ENCODE measurements around the gene LEKR1.
"Not testable (repeated sequence)": the region's sequence is repeated elsewhere in the genome, so short reads cannot be mapped to it uniquely, and the experiment has no call there.

The LEKR1 gene

DNA sequence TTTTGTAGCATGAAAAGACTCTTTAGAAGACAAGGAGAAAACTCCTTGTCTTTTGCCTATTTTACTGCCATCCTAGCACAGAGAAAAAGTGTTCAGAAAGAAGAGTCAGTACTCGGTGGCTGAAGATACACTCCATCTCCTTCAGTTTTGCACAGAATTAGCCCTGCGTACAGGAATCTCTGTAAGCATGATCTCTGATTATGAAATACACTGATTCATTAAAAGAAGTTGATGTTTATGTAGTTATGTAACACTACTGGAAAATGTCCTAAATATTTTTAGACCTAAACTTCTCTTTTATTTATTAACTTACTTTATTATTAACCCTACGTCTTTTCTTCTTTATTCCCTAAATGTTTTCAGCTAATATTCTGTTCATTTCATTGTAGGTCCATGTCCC, 138.4 kb downstream of the LEKR1 start:
- DNase-seq, result no peak
- intact Hi-C loops (cut with DNase I), result no loop called here

DNA sequence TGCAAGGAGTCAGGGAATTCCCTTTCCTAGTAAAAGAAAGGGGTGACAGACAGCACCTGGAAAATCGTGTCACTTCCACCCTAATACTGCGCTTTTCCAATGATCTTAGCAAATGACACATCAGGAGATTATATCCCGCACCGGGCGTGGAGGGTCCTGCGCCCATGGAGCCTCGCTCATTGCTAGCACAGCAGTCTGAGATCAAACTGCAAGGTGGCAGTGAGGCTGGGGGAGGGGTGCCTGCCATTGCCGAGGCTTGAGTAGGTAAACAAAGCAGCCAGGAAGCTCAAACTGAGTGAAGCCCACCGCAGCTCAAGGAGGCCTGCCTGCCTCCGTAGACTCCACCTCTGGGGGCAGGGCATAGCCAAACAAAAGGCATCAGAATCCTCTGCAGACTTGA, 140.2 kb downstream of the LEKR1 start:
- intact Hi-C loops (cut with DNase I), result not testable (repeated sequence)
- peak in 1 of 10 donors; percentile 63 for DNase-seq

DNA sequence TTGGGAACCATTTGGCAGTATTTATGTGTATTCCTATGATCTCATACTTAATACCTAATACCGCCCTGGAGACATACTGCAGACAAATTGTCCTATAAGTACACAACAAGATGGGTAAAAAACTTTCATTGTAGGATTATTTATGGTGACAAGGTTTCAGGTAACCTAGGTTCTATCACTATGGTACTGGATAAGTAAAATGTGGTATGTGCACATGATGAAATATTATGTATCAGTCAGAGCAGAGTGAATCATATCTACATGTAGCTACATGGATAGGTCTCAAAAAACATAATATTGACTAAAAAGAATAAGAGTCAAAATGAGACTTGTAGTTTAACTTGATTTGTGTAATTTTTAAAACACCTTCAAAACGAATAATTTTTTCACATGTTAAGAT, 147.8 kb downstream of the LEKR1 start:
- intact Hi-C loops (cut with DNase I), result no loop called here

DNA sequence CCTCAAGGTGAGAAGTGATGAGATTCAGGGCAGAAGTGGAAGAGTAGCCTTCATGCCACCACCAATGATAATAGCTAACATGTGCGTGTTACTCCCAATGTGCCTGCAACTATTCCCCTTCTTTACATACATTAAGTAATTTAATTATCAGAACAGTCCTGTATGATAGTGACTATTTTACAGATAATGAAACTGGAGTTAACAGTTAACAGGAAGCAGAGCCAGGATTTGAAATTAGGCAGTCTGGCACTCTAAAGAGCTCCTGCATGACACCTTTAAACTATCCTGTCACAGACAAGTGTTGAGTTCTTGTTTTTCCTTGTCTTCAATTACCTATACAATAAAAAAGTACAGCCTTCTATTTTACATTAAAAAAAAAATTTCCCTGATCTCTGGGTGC, 148.8 kb downstream of the LEKR1 start:
- intact Hi-C loops (cut with DNase I), result no loop called here

More for the DNA sequence above, 147.8 kb downstream of the LEKR1 start:
- no peak for DNase-seq

DNA sequence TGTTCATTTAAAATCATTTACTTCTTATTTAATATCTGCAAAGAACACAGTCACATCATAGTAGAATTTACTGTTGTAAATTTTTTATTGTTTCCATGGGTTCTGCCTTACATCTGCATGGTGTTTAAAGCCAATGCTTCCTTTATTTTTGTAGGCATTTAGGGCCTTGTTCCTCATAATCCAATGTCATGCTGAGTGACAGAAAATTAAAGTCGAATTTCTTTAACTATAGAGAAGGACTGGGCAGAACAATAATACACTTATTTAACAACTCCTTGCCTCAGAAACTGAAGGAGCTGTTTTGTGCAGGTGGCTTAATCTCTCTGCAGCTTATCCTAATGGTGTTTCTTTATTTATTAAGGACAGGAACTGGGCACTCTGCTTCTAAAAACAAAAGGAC, 149.6 kb downstream of the LEKR1 start:
- no peak for DNase-seq
- intact Hi-C loops (cut with DNase I), result no loop called here

More for the DNA sequence above, 148.8 kb downstream of the LEKR1 start:
- no peak for DNase-seq

DNA sequence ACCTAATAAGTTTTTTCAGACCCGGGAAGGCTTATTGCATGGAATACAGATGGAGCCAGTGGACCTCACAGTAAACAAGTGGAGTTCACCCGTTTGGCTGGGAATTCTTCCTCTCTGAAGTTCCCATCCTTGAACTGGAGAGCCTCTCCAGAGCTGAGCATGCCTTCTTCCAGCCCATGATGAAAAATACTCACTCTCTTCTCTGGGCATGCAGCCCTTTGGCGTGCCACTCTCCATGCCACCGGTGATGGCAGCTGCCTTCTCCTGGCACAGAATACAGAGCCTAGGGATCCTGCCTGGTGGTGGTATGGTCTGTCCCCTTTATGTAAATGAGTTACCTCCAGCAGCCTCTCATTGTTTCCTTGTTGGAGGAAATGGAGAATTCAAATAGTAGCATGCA, 150.8 kb downstream of the LEKR1 start:
- DNase-seq, result no peak
- intact Hi-C loops (cut with DNase I), result no loop called here

DNA sequence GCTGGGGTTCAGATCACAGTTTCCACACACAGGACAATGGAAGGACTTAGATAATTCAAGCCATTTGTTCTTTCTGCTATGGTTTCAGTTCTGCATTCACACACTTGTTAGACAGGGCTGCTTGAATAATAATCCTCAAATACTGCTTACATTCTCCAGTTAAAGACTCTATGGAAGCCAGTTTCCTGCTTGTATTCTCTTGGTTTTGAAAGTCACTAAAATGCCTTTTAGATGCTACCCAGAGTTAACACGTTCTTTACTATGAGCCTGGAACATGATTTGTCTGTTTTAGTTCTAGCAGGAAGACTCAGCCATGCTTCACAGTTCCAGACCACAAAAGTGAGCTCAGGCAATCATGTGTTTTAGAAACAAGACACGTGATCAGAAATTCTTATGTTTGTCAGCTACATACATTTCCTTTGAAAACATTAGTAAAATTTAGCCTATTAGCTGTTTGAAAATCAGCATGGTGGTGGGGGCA, 152.4 kb downstream of the LEKR1 start:
- intact Hi-C loops (cut with DNase I), result no loop called here
- DNase-seq, result no peak

DNA sequence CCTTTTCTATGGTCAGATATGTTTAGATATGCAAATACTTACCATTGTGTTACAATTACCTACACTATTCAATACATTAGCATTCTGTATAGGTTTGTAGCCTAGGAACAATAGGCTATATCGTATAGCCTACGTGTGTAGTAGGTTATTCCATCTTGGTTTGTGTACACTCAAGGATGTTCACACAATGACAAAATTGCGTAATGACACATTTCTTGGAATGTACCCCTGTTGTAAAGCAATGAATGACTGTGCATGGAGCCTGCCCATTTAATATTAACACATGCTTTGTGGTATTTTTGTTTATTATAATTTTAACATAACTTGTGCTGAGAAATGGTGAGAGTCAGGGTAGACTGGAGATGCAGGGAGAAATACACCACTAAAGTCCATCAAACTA, 154.9 kb downstream of the LEKR1 start:
- no peak for DNase-seq
- intact Hi-C loops (cut with DNase I), result no loop called here

DNA sequence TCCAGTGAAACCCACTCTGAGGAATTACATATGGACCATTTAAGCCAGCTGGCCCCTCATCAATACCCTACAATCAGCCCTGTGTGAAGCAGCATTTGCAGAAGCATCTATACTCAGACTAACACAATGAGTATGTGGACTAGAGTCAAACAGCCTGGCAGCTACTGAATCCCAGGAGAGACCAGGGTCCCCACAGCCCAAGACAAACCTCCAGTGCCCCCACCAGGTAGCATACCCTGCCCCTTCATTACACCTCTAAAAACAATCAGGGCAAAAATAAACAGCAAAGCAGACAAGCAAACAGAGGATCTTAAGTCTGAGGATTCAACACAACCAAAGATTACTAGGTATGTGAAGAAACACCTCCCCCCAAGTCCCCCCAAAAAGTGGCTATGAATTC, 157.4 kb downstream of the LEKR1 start:
- no peak for DNase-seq
- intact Hi-C loops (cut with DNase I), result no loop called here

DNA sequence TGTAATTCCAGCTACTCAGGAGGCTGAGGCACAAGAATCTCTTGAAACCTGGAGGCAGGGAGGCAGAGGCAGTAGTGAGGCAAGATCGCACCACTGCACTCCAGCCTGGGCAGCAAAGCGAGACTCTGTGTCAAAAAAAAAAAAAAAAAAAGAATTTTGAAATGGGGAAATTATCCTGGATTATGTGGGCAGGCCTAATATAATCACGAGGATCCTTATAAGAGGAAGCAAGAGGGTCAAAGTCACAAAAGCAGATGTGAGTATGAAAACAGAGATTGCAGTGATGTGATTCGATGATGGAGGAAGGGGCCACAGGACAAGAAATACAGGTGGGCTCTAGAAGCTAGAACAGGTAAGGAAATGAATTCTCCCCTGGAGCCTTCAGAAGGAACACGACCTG, 159.6 kb downstream of the LEKR1 start:
- intact Hi-C loops (cut with DNase I), result no loop called here
- no peak for DNase-seq

DNA sequence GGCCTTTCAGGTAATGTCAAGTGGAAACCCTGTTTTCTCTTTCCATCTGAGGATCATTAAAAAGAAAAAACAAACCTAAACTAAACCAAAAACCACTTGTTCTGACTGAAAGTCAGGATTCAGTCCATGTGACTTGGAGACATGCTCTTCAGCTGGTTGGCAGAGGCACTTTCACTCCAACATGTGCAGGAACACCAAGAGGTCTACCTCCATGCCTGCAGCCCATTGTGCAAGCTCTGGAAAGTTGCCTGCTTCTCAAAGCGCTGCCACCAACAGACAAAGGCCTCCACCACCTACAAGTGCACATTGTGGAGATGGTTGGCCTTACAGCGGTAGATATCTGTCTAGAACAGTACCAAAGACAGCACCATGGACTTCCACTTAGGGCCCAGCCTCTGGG, 161.8 kb downstream of the LEKR1 start:
- no peak for DNase-seq
- intact Hi-C loops (cut with DNase I), result no loop called here

DNA sequence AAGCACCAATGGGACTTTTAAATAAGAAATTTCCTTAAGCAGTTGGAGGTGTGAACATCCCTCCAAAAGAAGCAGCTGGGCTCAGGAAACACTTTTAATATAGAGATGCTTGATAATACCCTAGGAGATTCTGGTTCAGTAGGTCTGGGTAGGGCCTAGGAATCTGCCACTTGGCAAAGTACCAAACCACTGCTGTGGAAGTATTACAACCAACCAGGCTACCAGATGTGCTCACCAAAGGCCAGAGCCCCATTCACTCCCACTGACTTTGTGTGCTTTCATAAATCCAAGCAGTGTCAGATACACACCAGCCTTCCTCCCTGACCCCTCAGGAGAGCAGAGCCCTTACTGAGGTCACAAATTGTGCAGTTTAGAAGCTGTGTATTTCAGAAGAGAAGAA, 171.2 kb downstream of the LEKR1 start:
- no peak for DNase-seq
- intact Hi-C loops (cut with DNase I), result no loop called here

DNA sequence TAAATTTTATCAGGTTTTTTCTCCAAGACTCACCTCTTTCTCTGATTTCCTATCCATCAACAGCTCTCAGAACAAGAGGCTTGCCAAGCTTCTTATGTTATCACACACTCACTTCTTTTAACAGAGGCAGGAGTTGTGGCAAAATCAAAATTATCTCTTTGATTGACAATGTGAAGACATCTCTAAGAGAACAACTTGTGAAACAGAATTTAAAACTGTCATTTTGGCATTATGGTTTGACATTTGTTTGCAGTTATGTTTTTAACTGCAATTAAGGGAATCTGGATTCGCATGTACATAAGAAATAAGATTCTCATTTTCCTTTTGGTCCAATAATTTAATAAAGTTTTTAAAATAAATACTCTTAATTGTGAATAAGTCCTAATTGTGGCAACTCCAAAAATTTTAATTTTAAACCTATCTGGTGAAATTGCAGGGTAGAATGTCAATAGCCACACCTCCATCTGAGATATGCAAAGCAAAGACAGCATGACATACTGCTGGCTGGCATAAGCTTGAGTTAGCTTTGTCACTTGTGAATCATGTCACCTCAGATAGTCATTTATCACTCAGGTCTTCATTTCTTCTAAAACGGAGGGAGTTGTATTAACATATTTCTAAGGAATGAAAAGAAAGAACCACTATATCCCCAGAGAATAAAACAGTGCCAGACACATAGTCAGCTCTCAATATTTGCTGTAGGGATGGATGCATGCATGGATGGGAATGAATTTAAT, 175.2 kb downstream of the LEKR1 start:
- intact Hi-C loops (cut with DNase I), result no loop called here
- no peak for DNase-seq

DNA sequence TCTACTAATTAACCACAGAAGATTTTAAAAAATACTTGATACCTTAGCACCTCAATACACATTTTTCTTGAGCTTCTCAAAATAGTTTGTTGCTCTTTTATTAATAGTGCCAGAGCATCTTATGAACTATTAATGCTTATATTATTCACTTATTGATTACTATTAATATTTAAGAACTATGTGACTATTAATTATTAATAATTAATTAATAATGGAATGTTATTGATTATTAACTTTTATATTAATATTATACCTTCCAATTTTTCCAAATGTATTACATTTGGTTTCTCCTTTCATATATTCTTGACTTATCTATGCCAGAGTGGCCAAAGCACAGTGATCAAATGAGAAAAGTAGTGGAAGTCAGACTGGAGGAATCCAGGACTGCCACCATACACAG, 195.5 kb downstream of the LEKR1 start:
- intact Hi-C loops (cut with DNase I), result no loop called here
- no peak for DNase-seq

DNA sequence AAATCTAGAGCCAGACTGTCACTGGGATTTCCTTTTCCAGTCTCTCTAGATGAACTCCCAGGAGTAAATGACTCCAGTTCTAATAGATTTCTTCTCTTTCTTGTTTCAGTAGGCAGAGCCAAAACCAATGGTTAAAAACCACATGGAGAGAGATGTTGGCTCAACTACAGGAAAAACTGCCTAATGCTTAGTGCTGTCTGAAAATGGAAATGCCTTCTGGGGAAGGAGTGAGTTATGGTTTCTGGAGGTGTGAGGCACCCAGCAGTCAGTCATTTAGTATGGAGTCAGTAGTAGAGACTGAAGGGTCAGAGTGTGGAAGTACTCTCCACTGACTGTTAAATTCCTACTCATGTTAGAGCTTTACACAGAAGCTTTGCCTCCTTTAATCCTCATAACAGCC, 197.1 kb downstream of the LEKR1 start:
- intact Hi-C loops (cut with DNase I), result no loop called here
- DNase-seq, result no peak

DNA sequence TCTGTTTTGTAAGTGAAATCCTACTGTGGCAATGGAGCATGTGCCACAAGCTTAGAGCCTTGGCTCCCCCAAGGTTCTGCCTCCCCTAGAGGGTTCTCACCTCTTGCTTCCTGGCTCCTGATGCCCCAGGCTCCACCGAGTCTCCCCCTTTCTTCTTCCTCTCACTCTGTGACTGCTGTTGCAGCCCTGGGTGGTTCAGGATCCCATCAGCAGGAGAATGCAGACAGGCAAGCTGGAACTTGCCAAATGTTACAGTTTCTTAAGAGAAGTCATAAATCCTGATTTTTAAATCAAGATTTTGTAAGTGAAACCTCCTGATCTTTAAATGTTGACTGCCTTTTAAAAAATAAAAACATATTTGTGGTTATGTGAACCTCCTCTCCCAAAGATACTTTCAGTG, 199.9 kb downstream of the LEKR1 start:
- no peak for DNase-seq
- intact Hi-C loops (cut with DNase I), result no loop called here

DNA sequence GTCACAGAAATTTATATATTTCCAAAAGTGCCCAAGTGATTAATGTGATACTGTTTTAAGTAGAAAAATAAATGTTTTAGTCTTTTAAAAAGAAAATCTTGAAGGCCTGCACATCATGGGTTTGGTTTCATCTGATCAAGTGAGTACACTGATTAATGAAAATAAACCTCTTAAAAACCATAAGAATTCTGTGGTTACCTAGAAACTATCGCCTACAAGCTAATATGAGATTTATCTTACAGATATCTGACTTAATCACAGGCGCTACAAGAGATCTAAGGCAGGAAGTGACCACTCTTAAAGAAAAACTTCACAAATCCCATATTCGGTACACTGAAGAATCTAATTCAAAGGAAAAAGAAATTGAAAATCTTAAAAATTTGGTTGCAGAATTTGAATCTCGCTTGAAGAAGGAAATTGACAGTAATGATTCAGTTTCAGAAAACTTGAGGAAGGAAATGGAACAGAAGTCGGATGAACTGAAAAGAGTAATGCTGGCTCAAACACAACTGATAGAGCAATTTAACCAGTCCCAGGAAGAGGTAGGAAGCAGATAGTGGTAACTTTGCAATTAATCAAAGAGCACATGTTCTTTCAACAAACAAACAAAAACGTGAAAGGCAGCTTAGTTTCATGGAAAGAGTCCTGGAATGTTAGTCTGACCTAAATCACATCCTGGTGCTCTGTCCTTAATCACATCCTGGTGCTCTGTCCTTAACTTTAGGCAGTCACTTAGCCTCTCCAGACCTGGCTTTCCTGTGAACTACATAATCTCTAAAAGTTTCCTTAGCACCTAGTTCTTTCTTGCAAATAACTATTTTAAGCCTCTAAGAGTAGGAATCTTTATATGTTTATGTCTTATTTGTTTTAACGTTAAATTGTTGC, 201.9 kb downstream of the LEKR1 start:
- intact Hi-C loops (cut with DNase I), result no loop called here
- no peak for DNase-seq

DNA sequence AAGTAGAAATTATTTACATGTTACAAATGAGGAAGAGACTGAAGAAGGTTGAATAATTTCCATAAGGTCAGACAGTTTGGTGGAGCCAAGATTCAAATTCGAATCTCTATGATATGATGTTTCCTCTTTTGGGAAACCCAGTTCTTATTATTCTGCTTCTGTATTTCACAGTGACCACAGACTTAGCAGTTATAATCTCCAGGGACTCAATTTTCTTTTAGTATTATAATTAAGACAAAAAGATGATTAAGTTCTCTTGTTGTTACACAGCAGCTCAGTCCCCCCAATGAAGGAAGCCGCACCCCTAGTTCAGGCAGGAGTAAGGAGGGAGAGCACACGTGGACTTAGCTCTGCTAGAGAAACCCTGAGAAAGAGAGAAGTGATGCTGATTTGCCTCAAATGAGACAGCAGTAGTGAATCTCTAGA, 203.2 kb downstream of the LEKR1 start:
- no peak for DNase-seq
- intact Hi-C loops (cut with DNase I), result no loop called here

DNA sequence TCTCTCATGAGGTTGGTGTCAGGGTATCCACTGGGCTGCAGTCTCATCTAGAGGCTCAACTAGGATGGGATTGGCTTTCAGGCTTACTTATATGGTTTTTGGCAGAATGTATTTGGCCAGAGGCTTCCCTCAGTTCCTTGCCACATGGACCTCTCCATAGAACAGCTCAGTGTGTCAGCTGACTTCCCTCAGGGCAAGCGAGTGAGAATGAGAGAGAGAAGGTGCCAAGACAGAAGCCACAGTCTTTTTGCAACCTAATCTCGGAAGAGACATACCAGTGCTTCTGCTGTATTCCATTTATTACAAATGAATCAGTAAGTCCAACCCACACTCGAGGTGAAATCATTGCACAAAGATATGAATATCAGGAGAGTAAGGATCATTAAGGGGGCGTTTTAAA, 204.6 kb downstream of the LEKR1 start:
- intact Hi-C loops (cut with DNase I), result no loop called here
- DNase-seq, result no peak

DNA sequence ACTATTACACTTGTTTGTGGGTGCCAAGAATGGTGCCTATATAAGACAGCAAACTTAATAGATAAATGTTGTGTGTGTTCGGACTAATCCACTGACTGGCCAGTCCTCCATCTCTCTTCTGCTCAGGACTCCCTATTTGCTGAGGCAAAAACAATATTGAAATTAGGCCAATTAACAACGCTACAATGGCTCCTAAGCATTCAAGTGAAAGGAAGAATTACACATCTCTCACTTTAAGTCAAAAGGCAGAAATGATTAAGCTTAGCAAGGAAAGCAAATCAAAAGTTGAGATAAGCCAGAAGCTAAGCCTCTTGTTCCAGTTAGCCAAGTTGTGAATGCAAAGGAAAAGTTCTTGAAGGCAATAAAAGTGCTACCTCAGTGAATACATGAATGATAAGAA, 206.8 kb downstream of the LEKR1 start:
- no peak for DNase-seq
- intact Hi-C loops (cut with DNase I), result no loop called here

DNA sequence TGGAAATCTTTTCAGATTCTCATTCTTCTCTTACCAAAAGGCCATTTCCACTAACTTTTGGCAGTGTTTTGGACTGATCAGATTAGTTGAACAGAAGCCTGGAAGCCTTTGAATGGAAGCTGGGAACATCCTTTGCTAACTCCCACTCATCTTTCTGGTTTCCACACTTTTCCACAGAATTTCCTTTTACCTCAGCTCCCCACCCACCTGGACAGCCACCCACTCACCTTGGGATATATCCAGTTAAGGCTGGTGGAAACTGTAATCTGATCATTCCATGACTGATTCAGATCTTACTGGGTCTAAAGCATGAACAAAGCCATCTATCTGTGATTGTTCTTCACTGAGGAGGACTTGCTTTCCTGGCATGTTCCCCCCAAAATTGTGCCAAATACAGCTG, 214.3 kb downstream of the LEKR1 start:
- intact Hi-C loops (cut with DNase I), result no loop called here
- DNase-seq, result no peak

DNA sequence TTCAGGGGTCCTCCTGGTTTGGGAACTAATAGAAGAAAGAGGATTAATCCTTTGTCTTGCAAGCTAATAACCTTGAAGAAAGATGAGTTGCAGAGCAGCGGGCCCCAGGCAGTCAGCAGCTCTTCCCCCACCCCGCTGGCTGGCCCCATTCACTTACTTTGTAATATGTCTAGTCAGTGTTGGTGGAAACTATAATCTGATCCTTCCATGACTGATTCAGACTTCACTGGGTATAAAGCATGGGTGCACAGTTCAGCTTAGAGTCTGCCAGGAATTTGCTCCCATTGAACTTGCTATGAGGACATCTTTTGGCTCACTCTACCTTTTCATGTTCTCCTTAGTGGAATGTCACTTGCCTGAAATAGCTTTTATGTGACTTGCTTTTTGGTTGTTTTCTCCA, 216.1 kb downstream of the LEKR1 start:
- intact Hi-C loops (cut with DNase I), result no loop called here
- DNase-seq, result peak in 1 of 10 donors; percentile 74

All from posterior cingulate gyrus (tissue), 11 donors.